ENCODE measurements around the gene CTNNA3.

The CTNNA3 gene

GRCh38 chr10:66021423-66021822 is 1674.6 kb downstream of the CTNNA3 start:
- ATAC-seq, result no peak

- ATAC-seq, result no peak
Observed at GRCh38 chr10:66008221-66008620, 1687.8 kb downstream of the CTNNA3 start.

- no peak for ATAC-seq
Observed at GRCh38 chr10:66006411-66006810, 1689.6 kb downstream of the CTNNA3 start.

GRCh38 chr10:65993451-65993850 is 1702.5 kb downstream of the CTNNA3 start:
- no peak for ATAC-seq

GRCh38 chr10:65968871-65969270 is 1727.1 kb downstream of the CTNNA3 start:
- no peak for ATAC-seq

- no peak for ATAC-seq
Observed at GRCh38 chr10:65968437-65968836, 1727.6 kb downstream of the CTNNA3 start.

GRCh38 chr10:65964205-65964604 is 1731.8 kb downstream of the CTNNA3 start:
- ATAC-seq, result no peak

GRCh38 chr10:65952086-65952485 is 1743.9 kb downstream of the CTNNA3 start:
- ATAC-seq, result no peak

GRCh38 chr10:65950075-65950474 is 1745.9 kb downstream of the CTNNA3 start:
- no peak for ATAC-seq

GRCh38 chr10:65949526-65949925 is 1746.5 kb downstream of the CTNNA3 start:
- ATAC-seq, result no peak

GRCh38 chr10:65945061-65945460 is 1750.9 kb downstream of the CTNNA3 start:
- ATAC-seq, result no peak

GRCh38 chr10:65943451-65943850 is 1752.5 kb downstream of the CTNNA3 start:
- ATAC-seq, result no peak

- no peak for ATAC-seq
Observed at GRCh38 chr10:65940816-65941662, 1755.0 kb downstream of the CTNNA3 start.

- ATAC-seq, result no peak
Observed at GRCh38 chr10:65940105-65940504, 1755.9 kb downstream of the CTNNA3 start.

- ATAC-seq, result no peak
Observed at GRCh38 chr10:65931291-65932070, 1764.5 kb downstream of the CTNNA3 start.

GRCh38 chr10:65911151-65911835 is 1784.7 kb downstream of the CTNNA3 start:
- ATAC-seq, result no peak

- no peak for ATAC-seq
Observed at GRCh38 chr10:65910209-65910608, 1785.8 kb downstream of the CTNNA3 start.

GRCh38 chr10:65907199-65907712 is 1788.7 kb downstream of the CTNNA3 start:
- ATAC-seq, result no peak

- no peak for ATAC-seq
Observed at GRCh38 chr10:65903620-65904019, 1792.4 kb downstream of the CTNNA3 start.

- ATAC-seq, result no peak
Observed at GRCh38 chr10:65900271-65900670, 1795.7 kb downstream of the CTNNA3 start.

- ATAC-seq, result no peak
Observed at GRCh38 chr10:65898055-65898454, 1797.9 kb downstream of the CTNNA3 start.

- no peak for ATAC-seq
Observed at GRCh38 chr10:65894961-65895360, 1801.0 kb downstream of the CTNNA3 start.

- no peak for ATAC-seq
Observed at GRCh38 chr10:65894379-65894778, 1801.6 kb downstream of the CTNNA3 start.
